Suprapubic skin (tissue), 4 donors: ENCODE data around the gene PLXNA2.

ENCODE experiments used
- CTCF ChIP-seq, 2 donors: fragments of 200-600 bp in 1 of 2; fragments of 450-650 bp in 1 of 2; sonication (generic) in 1 of 2; IDR thresholded peaks; one replicate each; pipeline ENCODE4 v1.5.1; 2016 to 2019; ENCODE audit warnings: antibody characterized with exemption in 2 of 2, mild to moderate bottlenecking in 1 of 2, moderate library complexity in 1 of 2
- POLR2A ChIP-seq, 2 donors: fragments of 450-650 bp; IDR thresholded peaks; one replicate each; pipeline ENCODE4 v1.6.1; 2017; ENCODE audit warnings: antibody characterized with exemption in 2 of 2, mild to moderate bottlenecking in 2 of 2, moderate library complexity in 2 of 2
- POLR2AphosphoS5 ChIP-seq, 3 donors: sonication (generic); formaldehyde crosslinking; IDR thresholded peaks; one replicate each; pipeline ENCODE4 v1.6.1; 2017; ENCODE audit warnings: antibody characterized with exemption in 3 of 3

- TF ChIP-seq POLR2AphosphoS5 (IDR thresholded peaks at IDR 0.05) (no peak), CTCF (IDR thresholded peaks at IDR 0.05) (no peak), POLR2A (IDR thresholded peaks at IDR 0.05) (no peak)
Measured at GRCh38 chr1:208010487-208011071, 233.6 kb downstream of the PLXNA2 start.
